HG02763 (cell line): ENCODE measurements around the gene EFL1.
"Not testable (repeated sequence)": the region's sequence is repeated elsewhere in the genome, so short reads cannot be mapped to it uniquely, and the experiment has no call there.

ENCODE experiments used
- ATAC-seq: cut with Tn5 transposase; IDR thresholded peaks from one replicate; pipeline ENCODE4 v1.9.1; 2021; ENCODE audit warnings: mild to moderate bottlenecking, moderate library complexity; ENCODE audit not compliant: unreplicated experiment

Gene EFL1

DNA sequence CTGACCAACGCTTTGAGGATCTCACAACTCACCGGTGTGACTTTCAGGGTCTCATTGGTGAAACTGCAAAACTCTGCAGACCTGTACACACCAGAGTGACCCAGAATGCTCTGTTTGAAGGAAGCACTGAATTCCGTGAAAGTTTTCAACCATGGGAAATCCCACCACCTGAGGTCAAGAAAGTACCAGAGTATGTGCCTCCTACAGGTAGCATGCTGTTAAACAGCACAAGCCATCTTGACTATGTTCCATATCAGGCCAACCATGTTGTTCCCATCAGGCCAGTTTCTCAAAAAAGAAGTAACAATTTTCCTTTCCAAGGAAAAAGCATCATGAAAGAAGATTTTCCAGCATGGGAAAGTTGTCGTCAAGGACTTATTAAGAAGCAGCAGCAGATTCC lies 19.9 kb upstream of the EFL1 start:
- ATAC-seq: not testable (repeated sequence)

DNA sequence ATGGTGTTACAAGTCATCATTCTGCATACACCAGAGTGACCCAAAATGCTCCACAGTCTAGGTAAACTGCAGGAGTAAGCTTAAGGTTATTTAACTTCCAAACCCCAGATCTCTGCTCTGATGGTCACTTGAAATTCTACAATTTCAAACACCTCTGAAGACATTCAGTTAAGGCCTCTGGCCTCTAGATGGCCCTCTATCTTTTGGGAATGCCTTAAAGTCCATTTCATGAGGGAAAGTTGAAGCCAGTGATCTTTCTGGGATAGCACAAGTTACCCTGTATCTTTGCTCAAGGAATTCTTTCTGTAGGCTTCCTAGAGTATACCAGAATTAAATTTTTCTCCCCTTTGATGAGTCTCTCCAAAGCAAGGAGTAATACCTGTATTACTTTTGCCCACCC lies 18.7 kb upstream of the EFL1 start:
- not testable (repeated sequence) for ATAC-seq

DNA sequence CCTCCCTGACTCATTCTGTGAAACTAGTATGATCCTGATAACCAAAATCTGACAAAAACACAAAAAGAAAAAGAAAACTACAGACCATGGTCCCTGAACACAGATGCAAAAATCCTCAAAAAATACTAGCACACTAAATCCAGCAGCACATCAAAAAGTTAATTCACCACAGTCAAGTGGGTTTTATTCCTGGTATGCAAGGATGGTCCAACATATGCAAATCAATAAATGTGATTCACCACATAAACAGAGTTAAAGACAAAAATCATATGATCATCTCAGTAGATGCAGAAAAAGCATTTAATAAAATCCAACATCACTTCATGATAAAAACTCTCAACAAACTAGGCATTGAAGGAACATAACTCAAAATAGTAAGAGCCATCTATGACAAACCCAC lies 12.9 kb upstream of the EFL1 start:
- ATAC-seq: no peak

DNA sequence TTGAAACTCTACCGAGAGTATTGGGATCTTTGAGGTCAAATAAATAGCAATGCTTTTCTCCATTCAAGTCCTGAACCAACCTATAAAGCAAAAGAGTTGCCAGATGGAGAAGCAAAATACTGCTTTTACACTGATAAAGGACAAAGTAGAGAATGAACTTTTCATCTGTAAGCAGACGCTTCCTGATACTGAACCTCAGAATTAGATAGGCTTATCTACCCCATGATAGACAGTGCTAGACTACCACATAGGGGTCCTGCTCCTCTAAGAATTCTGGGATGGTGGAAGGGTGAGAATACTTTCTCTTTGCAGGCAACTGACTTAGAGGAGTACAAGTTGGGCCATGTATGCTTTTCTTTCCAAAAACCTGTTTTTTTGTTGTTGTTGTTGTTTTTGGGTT lies 9.6 kb upstream of the EFL1 start:
- ATAC-seq: no peak

DNA sequence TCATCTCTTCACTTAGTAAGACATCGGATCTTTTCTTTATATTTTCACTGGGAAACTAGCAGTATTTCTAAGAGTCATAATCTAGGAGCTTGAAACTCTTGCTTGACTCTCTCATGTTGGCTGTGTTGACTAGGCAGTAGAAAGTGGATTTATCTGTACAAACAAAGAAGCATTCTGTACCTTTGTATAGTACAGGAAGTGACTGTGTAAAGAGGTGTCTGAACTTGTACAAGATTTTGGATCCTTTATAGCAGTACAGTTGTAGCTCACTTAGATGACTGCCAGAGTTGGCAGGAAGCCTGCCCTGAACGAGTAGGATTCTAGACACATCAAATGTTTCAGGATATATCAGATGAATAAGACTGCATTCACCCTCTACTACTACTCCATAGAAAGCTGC lies 5.9 kb upstream of the EFL1 start:
- not testable (repeated sequence) for ATAC-seq

DNA sequence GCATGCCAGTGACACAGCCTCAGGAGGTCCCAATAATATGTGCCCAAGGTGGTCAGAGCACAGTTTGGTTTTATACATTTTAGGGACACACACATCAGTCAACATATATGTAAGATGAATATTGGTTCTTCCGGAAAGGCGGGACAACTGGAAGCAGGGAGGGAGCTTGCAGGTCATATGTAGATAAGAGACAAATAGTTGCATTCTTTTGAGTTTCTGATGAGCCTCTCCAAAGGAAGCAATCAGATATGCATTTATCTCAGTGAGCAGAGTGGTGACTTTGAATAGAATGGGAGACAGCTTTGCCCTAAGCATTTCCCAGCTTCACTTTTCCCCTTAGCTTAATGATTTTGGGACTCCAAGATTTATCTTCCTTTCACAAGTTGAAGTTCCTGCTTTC lies 4.6 kb upstream of the EFL1 start:
- ATAC-seq: not testable (repeated sequence)

DNA sequence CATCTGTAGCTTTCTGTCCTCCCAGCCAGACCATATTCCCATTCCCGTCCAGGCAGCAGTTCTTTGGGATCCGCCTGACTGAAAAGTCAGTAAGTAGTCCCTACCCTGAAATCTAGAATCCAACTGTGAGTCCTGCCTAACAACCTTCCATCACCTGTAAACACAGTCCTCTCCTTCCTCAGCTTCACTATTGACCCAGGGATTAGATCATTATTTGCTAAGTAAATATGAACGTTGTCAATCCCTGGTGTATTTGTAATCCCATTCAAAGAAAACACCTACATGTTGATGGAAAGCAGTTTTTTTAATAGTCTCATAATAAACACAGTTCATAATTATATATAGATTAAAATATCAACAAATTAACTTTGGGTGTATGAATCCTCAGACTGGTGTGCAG lies 816 bp upstream of the EFL1 start:
- ATAC-seq: no peak

DNA sequence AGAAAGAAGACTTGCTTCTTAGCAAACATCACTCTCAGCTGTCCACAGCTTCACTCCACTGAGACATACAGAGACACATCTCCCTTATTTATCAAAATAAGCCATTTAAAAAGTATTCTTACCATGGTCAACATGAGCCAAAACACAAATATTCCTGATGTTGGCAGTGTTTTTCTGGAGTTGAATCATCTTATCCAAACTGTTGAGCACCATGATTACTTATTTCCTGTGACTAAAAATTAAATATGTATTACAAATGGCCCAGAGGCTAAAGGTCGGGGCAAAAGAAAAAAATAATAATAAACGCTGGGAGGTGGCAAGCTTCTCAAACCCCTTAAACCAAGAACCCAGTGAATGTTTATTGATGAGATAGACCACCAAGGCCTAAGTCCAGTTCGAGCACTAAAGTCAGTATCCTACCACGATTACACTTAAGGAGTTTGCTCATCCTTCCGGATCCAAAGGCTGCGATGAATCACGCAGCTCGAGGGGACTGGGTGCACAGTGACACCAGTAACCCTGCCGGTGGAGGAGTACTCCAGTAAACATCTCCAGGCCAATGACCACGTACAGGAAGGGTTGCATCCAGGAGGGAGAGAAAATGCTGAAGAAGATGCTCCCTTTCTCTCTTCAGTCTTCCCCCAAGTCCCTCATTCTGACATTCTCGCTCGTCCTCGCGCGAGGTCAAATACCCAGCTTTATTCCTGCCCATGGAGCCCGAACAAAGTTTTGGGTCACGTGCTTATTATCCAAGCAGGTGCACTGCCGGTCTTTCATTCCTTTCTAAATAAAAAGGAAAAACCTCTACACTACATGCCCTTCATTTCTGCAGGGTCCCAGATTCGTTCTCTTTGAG lies 740 bp downstream of the EFL1 start:
- peak; percentile 24 for ATAC-seq

DNA sequence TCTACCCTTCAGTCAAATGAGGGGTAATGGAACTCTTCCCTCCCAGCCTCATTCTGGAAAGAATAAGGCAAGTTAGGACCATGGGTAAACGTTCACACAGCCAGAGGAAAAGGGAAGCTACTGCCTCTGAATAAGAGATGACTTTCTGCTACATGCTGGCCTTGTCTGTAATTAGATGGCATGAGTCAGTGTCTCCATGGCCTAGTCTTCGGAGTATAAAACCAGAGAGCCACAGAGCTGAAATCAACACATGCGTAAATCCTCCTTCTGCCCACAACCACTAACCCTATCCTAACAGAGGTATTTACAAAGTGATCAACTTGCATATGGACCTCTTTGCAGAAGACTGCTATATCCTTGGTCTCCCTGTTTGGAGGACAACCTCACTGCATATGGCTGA lies 14.3 kb downstream of the EFL1 start:
- not testable (repeated sequence) for ATAC-seq

DNA sequence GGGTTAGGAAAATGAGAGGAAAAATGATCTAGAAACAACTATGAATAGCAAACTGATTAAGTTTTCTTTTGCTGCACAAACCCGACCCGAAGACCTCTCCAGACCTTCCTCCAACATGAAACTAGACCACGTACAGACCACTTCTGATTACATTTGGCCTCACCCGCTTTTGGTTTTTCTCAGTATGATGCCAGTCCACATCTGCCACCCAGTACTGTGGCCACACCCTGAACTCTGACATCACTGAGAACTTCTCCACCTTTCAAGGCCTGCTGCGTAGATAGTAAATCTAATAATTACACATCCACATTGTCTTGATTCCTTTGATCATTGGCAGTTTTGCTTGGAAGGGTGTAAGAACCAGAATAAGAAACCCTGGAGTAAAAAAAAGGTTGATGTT lies 16.6 kb downstream of the EFL1 start:
- ATAC-seq: not testable (repeated sequence)

DNA sequence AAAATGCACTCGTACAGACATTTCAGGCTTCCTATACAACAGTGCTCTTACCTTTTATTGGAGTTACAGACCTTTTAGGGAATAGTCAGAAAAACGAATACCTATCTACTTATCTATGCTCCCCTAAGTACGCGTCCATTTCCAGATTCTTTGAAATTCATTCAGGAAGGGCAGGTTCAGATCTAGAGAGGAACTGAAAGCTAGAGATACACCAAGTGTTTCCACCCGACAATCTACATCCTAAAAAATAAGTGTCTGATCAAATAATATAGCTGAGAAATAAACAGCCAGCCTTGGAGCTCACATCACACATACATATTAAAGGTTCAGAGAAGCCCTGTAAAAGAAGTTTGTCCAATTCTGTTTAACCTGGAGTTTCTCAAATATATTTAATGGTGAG lies 18.9 kb downstream of the EFL1 start:
- not testable (repeated sequence) for ATAC-seq

DNA sequence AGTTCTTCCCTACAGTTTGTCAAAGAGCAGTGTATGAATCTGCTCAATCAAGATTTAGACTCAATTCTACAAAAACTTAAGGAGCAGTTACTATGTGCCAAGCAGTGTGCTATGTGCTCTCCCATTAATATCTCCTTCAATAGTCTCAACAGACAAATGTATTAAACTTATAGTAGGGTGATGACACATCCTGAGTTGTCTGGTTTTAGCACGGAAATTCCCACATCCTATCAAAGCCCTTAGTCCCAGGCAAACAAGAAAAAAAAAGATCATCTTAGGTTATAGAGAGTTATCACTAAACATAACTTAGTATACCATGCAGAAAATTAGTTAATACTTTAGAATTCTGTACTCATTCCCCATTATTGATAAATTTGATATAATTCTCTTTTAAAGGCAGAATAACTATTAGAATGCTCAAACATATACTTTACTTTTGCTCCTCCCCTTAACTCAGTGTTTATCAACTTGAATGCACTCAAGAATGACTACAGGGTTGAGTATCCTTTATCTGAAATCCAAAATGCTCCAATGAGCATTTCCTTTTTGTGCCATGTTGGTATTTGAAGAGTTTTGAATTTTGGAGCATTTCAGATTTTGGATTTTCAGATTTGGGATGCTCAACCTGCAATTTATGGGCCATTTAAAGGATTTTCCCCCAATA lies 20.6 kb downstream of the EFL1 start:
- ATAC-seq: not testable (repeated sequence)

DNA sequence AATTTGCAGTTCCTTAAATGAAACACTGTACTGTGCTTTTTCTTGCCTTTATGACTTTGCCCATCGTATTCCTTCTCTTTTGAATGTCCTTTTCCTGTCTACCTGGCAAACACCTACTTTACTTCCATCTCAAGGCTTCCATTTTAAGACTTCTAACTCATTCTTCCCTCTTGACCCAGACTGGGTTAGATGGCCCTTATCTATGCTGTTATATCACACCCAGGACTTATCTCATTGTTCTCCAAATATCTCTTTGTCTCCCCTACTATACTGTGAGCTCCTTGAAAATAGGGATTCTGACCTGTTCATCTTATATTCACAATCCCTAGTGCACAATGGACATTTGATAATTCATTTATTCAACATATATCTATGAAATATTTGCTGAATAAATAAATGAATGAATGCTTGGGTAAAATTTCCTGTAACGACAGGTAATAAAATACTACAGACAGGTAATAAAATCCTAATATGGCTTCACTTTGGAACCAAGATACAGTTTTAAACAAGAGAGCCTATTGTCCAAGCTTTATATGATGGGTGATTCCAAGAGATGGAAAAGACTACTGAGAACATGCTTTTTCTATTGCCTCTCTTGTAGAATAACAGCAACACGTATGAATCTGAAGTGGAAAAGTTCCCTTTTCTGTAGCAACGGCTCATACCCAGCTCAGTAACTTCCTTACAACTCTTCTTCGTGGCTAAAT lies 22.7 kb downstream of the EFL1 start:
- ATAC-seq: no peak

DNA sequence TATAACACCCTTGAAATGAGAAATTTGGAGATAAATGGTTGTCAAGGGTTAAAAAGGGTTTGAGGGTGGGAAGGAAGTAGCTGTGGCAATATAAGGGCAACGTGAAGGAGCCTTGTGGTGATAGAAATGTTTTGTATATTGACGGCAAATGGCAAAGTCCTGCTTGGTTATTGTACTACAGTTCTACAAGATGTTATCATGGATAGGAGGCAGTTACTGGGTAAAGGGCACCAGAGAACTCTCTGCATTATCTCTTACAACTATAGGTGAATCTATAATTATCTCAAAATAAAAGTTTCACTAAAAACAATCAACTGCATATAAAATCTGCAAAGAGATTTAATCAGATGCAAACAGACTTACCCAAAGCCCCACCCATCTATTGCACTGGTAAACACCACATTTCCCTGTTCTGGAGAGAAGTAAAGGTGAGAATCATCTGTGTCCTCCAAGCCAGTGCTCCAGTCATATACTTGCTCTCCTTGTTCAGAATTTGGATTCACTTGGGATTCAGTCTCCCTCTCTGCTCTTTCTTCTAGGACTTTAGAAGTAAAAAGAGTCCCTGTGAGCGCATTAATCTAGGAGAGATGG lies 24.5 kb downstream of the EFL1 start:
- ATAC-seq: not testable (repeated sequence)

DNA sequence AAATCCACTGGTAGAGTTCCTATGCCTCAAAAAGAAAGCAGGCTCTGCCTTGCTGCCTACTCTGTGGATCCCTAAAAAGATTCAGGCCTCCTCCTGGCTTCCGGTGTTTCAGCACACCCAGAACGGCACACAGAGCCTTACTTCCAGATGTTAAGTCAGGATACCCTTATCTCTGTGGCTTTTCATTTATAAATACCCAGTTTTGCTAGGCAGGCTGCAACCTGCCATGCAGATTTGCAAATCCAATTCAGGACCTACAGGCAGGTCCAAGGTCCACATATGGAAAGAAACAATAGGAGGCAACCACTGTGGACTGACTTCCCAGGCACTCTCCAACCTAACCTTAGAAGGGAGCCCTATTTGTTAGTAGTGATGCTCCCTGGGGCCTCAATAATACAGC lies 30.7 kb downstream of the EFL1 start:
- no peak for ATAC-seq

DNA sequence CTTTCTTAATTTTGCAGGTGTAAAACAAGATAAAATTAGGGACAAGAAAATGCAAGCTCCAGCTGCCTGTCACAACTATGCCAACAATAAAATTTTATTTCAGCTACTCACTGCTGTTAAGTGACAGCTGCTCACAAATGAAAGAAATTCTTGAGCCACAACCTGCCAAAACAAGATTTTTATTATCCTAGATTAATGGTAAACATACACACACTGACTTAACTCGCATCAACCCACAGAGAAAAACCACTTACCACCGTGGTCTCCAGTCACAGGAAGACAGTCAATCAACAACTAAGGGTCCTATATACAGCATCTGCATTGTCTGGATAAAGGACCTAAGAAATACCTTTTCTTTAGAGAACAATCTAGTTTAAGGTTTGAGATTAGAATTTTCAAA lies 31.3 kb downstream of the EFL1 start:
- no peak for ATAC-seq

DNA sequence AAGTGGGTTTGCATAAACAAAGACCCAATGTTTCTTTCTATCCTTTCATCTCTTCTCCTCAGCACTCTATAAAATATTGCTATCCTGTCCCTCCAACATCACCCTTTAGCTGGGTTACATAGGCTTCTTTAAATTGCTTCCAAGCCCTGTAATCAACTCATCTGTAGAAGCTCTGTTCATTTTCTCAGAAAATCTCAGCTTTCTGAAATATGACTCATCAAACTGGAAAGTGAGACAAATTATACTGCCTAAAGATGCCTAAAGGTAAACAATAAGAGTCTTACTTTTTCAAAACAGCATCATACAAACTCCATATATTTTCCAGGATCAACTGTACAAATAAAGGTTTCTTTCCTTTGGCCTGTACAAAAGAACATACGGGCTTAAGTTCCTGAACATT lies 33.8 kb downstream of the EFL1 start:
- ATAC-seq: no peak

DNA sequence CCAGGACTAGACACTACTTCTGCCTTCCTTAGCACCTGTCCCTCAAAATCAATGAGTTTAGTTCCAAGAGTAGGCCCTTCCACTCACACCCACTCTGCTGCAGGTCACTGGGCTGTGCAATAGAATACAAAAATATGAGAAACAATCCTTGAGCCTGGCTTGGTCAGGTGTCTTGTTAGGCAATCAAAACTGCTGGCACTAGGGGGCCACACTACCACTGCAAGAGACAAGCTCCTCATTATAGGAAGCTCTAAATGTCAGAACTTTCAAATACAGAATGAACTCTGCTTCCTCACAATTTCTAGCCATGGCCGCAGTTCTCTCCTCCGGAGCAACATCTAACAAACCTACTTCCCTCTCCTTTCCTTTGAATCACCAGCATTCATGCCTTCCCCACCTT lies 41.0 kb downstream of the EFL1 start:
- ATAC-seq: not testable (repeated sequence)

DNA sequence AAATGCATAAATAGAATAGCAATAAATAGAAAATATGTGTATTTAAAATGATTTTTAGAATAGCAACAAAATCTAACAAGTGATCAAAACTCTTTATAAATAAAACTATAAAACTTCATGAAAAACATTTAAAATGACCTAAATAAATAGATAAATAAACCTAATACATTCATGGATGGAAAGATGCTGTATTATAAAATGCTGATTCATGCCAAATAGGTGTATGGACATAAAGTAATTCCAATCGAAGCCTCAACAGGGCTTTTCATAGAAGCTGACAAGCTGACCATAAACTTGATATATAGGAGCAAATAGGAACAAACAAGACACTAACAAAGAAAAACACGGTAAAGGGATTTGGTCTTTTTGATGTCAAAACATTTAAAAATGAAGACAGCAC lies 46.4 kb downstream of the EFL1 start:
- not testable (repeated sequence) for ATAC-seq

DNA sequence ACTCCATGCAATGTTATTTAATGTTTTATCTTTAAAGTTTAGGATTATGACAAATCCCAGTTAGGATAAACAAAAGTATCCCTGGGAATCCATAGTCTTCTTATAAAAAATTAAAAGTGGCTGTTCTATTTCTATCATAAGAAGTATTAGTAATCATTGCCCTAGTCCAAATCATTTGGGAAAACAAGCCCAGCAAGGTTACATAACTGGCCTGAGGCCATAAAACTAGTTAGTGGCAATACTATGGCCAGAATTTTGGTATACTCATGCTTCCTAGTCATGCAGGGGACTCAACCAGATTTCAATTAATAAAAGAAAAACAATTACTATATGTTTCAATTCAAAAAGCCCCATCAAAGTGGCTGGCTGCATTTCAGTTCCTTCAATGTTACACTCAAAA lies 50.3 kb downstream of the EFL1 start:
- ATAC-seq: not testable (repeated sequence)

DNA sequence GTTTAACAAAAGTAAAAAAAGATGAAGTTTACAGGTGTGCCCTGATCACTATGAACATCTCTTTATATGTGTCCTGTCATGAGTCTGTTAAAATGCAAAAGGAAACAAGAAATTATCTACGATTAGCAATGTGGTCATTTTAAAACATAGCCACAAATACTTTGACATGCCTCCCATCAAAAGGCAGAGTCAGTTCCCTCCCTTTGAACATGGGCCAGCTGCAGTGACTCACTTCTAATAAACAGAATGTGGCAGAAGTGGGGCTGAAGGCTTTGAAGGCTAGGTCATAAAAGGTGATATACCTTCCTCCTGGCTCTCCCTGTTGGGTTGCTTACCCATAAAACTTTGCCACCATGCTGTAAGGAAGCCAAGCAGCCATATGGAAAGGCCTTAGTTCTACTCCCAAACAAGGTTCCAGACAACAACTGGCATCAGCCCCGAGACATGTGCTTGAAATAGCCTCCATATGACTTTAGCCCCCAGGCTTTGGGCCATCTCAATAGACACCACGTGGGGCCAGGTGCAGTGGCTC lies 52.4 kb downstream of the EFL1 start:
- not testable (repeated sequence) for ATAC-seq
